Heart left ventricle (tissue), 16 donors: Measurements from ENCODE around the gene ZBTB9. TPM values are rescaled to one million over a fixed set of nuclear protein-coding genes. Genes with fewer than 3 reads are reported as not detected.

Source experiments
- ATAC-seq, 4 donors: fragments of 200-7000 bp; cut with Tn5 transposase; one replicate each; pipeline ENCODE4 v1.9.1; 2020 to 2022; ENCODE audit warnings: moderate library complexity in 4 of 4, mild to moderate bottlenecking in 3 of 4, moderate number of reproducible peaks in 1 of 4
- DNase-seq, 5 donors: peaks; one replicate each; pipeline ENCODE4 v3.0.0-alpha.2; 2020
- H3K27ac ChIP-seq, 12 donors: fragments of 200-600 bp; sonication (generic) in 4 of 12; one replicate each; pipeline versions ENCODE4 v1.5.0 to v1.8.0; 2016 to 2022; ENCODE audit warnings: mild to moderate bottlenecking in 2 of 12
- H3K27me3 ChIP-seq, 9 donors: fragments of 200-600 bp; sonication (generic) in 2 of 9; one replicate each; pipeline versions ENCODE4 v1.5.1 to v1.8.0; 2016 to 2022; ENCODE audit warnings: mild to moderate bottlenecking in 3 of 9
- H3K36me3 ChIP-seq, 9 donors: fragments of 200-600 bp; sonication (generic) in 2 of 9; one replicate each; pipeline versions ENCODE4 v1.5.0 to v1.8.0; 2018 to 2022; ENCODE audit warnings: mild to moderate bottlenecking in 2 of 9
- H3K4me1 ChIP-seq, 12 donors: fragments of 200-600 bp; sonication (generic) in 4 of 12; one replicate each; pipeline versions ENCODE4 v1.5.0 to v1.8.0; 2016 to 2022; ENCODE audit warnings: mild to moderate bottlenecking in 3 of 12
- H3K4me3 ChIP-seq, 12 donors: fragments of 200-600 bp; sonication (generic) in 4 of 12; one replicate each; pipeline versions ENCODE4 v1.5.0 to v1.8.0; 2017 to 2022; ENCODE audit warnings: mild to moderate bottlenecking in 9 of 12, moderate library complexity in 4 of 12
- H3K9me3 ChIP-seq, 12 donors: fragments of 200-600 bp; sonication (generic) in 4 of 12; one replicate each; pipeline versions ENCODE4 v1.5.0 to v1.8.0; 2016 to 2022; ENCODE audit warnings: mild to moderate bottlenecking in 1 of 12
- POLR2A ChIP-seq, 2 donors: fragments of 450-650 bp; IDR thresholded peaks; one replicate each; pipeline ENCODE4 v1.6.1; 2017; ENCODE audit warnings: antibody characterized with exemption in 2 of 2, mild to moderate bottlenecking in 2 of 2, moderate library complexity in 2 of 2
- WGBS, 4 donors: extraction: QIAGEN DNeasy Blood & Tissue Kit in 2 of 4; methylation state at CpG; one replicate each; pipeline versions ENCODE4 v1.1.5 to v1.1.7; 2013 to 2018; 5-methylcytosine and 5-hydroxymethylcytosine counted together
- intact Hi-C, 10 donors: fragments of 100-400 bp; cut with DNase I; formaldehyde crosslinking; loops; one replicate each; pipeline versions ENCODE4 v1.11.1 to v1.14.2; 2022
- microRNA-seq, 4 donors: library from miRNA; unstranded; fragments of <30 nt; microRNA quantifications; one replicate each; pipeline versions ENCODE4 to v1.2.0, GENCODE V29; 2017 to 2020
- polyA plus RNA-seq, 2 donors: library from polyadenylated mRNA; stranded (reverse); fragments of 200-250 nt; gene quantifications; one replicate each; pipeline ENCODE4 v1.2.3, GENCODE V29; 2013
- total RNA-seq, 9 donors: library from RNA; depleted of rRNA in 2 of 9; stranded (reverse); fragments of >200 nt in 2 of 9; fragmentation: NEBNext Ultra II Directional in 3 of 9; extraction: Animal tissue kit (Norgen Biotek cat#: 25700) in 3 of 9; gene quantifications; one replicate each; pipeline versions ENCODE4 v1.1.0 to v1.2.4, GENCODE V29; 2016 to 2023
- TF ChIP-seq, protein P1 (sequence below), 12 donors: fragments of 200-600 bp; sonication (generic) in 4 of 12; IDR thresholded peaks; one replicate each; pipeline versions ENCODE4 v1.5.0 to v1.8.0; 2018 to 2022; ENCODE audit warnings: antibody characterized with exemption in 12 of 12, mild to moderate bottlenecking in 5 of 12
- donor health status: ischemic (EF 13 %, LVEDD 7.1; RV severe dilation, severe dysfunction).
- donor health status: healthy with polysubstance abuse.
- donor health status: DM: no; HTN: yes; CAD: no.
- donor health status: DM: no; HTN: no; CAD: no.
- donor health status: ischemic (EF 25% LVEDD 6.9; RV normal size, moderate dysfunction).
- donor health status: ischemic (EF 25% LVEDD 5.7; RV mildly dilated, moderate dysfunction).
- donor health status: healthy.
- donor health status: DM: yes; HTN: yes; CAD: no.
- donor health status: ischemic (EF 35%, LVEDD 5.7; RV mildly dilated, moderate dysfunction).
- donor health status: nonischemic (EF 11% LVEDD 7.7; RV severe dilation, severe dysfunction).
- donor health status: DM: yes; HTN: yes; CAD: no.
- donor health status: PGD.
- donor health status: ischemic (EF 29% LVEDD 5.4; RV normal size, mild dysfunction).
- donor health status: nonischemic (EF 23%, LVEDD 6.1; RV moderate dilation, normal function).

Gene ZBTB9
- total and polyA plus RNA-seq, 11 donors = 2.2 to 6.4 (median 4.7) TPM

DNA sequence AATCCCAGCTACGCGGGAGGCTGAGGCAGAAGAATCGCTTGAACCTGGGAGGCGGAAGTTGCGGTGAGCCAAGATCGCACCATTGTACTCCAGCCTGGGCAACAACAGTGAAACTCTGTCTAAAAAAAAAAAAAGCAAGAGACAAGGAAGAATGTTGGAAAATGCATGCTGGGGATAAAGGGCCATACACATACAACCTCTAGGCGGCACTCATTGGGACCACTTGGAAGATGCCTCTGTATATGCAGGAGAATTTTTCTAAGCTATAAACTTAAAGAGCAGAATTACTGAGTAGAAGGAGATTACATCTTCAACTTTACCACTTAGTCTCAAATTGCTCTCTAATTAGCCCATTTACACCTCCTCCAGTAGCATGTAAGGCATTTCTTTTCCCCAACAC is 42.8 kb downstream of the ZBTB9 start:
- intact Hi-C loops = no loop called here
- no peaks in the 10 kb centered on the region for H3K36me3 ChIP-seq
- DNase-seq (no peak), ATAC-seq (no peak)
- TF ChIP-seq, protein P1, sequence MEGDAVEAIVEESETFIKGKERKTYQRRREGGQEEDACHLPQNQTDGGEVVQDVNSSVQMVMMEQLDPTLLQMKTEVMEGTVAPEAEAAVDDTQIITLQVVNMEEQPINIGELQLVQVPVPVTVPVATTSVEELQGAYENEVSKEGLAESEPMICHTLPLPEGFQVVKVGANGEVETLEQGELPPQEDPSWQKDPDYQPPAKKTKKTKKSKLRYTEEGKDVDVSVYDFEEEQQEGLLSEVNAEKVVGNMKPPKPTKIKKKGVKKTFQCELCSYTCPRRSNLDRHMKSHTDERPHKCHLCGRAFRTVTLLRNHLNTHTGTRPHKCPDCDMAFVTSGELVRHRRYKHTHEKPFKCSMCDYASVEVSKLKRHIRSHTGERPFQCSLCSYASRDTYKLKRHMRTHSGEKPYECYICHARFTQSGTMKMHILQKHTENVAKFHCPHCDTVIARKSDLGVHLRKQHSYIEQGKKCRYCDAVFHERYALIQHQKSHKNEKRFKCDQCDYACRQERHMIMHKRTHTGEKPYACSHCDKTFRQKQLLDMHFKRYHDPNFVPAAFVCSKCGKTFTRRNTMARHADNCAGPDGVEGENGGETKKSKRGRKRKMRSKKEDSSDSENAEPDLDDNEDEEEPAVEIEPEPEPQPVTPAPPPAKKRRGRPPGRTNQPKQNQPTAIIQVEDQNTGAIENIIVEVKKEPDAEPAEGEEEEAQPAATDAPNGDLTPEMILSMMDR (IDR thresholded peaks at IDR 0.05) = no peak
- TF ChIP-seq POLR2A (IDR thresholded peaks at IDR 0.05) = no peak
- H3K27me3 ChIP-seq = no peaks in the 10 kb centered on the region
- no peak overlapping the region for H3K27ac ChIP-seq
- H3K9me3 ChIP-seq = no peaks in the 10 kb centered on the region
- 86 to 99% (median 98%) methylated on average over 7 of the region's 7 CpGs for WGBS, 4 donors
- H3K4me3 ChIP-seq = no peak overlapping the region
- H3K4me1 ChIP-seq = no peaks in the 10 kb centered on the region

DNA sequence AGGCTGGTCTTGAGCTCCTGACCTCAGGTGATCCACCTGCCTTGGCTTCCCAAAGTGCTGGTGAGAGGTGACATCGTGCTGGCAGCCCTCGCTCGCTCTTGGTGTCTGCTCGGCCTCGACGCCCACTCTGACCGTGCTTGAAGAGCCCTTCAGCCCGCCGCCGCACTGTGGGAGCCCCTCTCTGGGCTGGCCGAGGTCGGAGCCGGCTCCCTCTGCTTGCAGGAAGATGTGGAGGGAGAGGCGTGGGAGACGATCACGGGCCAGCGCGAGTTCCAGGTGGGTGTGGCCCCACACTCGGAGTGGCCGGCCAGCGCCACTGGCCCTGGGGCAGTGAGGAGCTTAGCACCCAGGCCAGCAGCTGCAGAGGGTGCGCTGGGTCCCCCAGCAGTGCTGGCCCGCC is 48.1 kb downstream of the ZBTB9 start:
- Histone ChIP-seq H3K27ac (no peak overlapping the region), H3K9me3 (peaks cover 0 to 6% (median 0%) of the 10 kb centered on the region in 12 donors), H3K4me3 (no peak overlapping the region), H3K27me3 (no peaks in the 10 kb centered on the region), H3K4me1 (peaks cover 0 to 8% (median 0%) of the 10 kb centered on the region in 12 donors), H3K36me3 (no peaks in the 10 kb centered on the region)
- no peak for ATAC-seq
- no peak for DNase-seq
- intact Hi-C loops = no loop called here
- TF ChIP-seq POLR2A (IDR thresholded peaks at IDR 0.05) = no peak
- TF ChIP-seq, protein P1 (IDR thresholded peaks at IDR 0.05) = no peak
- 91 to 92% (median 92%) methylated on average over 5 to 23 of the region's 23 CpGs for WGBS, 4 donors

DNA sequence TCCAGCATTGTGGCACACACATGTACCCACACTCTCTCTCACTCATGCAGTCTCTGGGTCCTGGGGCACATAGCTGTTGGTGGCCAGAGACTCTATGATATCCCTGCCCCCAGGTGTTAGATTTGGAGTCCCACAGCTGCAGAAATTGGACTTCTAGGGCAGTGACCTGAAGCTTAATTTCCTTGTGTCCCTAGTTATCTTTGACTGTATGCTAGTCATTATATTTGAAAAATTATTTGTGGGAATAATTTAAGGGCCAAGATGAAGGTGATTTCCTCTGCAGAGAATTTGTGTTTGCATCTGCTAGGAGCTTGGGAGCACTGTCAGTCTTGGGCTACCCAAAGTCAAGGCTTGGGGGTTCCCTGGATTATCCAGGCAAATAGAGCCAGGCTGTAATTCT is 50.1 kb downstream of the ZBTB9 start:
- TF ChIP-seq, protein P1 (IDR thresholded peaks at IDR 0.05) = no peak
- TF ChIP-seq POLR2A (IDR thresholded peaks at IDR 0.05) = no peak
- intact Hi-C loops = no loop called here
- ATAC-seq = no peak
- peaks cover 0 to 17% (median 2%) of the 10 kb centered on the region in 12 donors for H3K4me1 ChIP-seq
- H3K9me3 ChIP-seq = peaks cover 0 to 6% (median 0%) of the 10 kb centered on the region in 12 donors
- no peak for DNase-seq
- H3K4me3 ChIP-seq = no peak overlapping the region
- H3K36me3 ChIP-seq = no peaks in the 10 kb centered on the region
- H3K27ac ChIP-seq = no peak overlapping the region
- no peaks in the 10 kb centered on the region for H3K27me3 ChIP-seq

DNA sequence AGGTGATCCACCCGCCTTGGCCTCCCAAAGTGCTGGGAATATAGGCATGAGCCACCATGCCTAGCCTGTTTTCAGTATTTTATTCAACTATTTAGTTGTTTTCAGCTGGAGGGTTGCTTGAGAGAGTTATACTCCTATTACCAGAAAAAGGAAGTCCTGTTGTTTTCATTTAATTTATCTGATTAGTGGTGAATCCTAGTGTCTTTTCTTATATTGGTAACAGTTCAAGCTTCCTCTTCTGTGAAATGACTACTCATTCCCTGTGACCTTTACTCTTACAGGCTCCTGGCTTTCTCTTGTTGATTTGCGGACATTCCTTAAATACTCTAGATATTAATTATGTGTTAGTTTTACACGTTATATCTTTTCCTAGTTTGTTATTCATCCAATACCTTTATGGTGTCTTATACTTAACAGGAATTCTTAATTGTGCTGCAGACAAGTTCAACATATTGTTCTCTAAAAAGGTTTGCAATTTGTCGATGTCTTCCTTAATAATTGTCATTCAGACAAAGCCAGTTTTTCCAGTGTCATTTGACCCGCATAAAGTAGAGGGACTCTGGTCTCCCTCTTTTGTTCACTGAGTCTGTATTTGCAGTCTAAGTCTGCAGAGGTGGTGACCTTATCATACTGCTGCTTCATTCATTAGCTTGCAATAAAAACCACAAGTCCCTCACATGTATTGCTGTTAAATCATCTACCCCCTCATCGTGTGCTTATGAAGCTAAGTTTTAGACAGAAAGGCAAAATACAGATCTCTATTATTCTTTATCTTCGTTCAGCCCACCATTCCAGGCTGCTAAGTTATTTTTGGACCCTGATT is 51.4 kb downstream of the ZBTB9 start:
- TF ChIP-seq POLR2A (IDR thresholded peaks at IDR 0.05) = no peak
- TF ChIP-seq, protein P1 (IDR thresholded peaks at IDR 0.05) = no peak
- 54 to 61% (median 58%) methylated on average over 7 of the region's 7 CpGs for WGBS, 4 donors
- no peak for DNase-seq
- ATAC-seq = no peak
- H3K9me3 ChIP-seq = peaks cover 0 to 6% (median 0%) of the 10 kb centered on the region in 12 donors
- no peak overlapping the region for H3K4me3 ChIP-seq
- H3K27ac ChIP-seq = no peak overlapping the region
- intact Hi-C loops = no loop called here
- H3K27me3 ChIP-seq = no peaks in the 10 kb centered on the region
- no peaks in the 10 kb centered on the region for H3K36me3 ChIP-seq
- peaks cover 0 to 17% (median 2%) of the 10 kb centered on the region in 12 donors for H3K4me1 ChIP-seq

Small RNA genes lying within 50 kb of the gene (microRNA-seq; reads per million reads assigned to microRNA genes)
- gene MIR5004 = 0 to 0.21 (median 0.03) reads per million in 4 donors

Other genes with a start within 250 kb of the ZBTB9 start
- gene HSD17B8, start 249.9 kb upstream of the ZBTB9 start, total RNA-seq = 10 to 100 TPM; 15.8 to 31.7 (median 18.8) TPM
- 10 to 100 TPM; 16.7 to 17.9 TPM for gene HSD17B8, start 249.9 kb upstream of the ZBTB9 start, polyA plus RNA-seq
- 10 to 100 TPM in 8 of 9 donors, 1 to 10 TPM in 1; 8.4 to 32.2 (median 27.3) TPM for gene RING1, start 246.1 kb upstream of the ZBTB9 start, total RNA-seq
- 10 to 100 TPM; 26.2 to 36.9 TPM for gene RING1, start 246.1 kb upstream of the ZBTB9 start, polyA plus RNA-seq
- gene VPS52, start 182.7 kb upstream of the ZBTB9 start, total RNA-seq = 10 to 100 TPM; 26.4 to 47.0 (median 34.2) TPM
- gene VPS52, start 182.7 kb upstream of the ZBTB9 start, polyA plus RNA-seq = 10 to 100 TPM; 25.1 to 33.0 TPM
- gene RPS18, start 182.5 kb upstream of the ZBTB9 start, total RNA-seq = 1,000 to 10,000 TPM in 4 of 9 donors, 100 to 1,000 TPM in 5; 685 to 1,292 (median 971) TPM
- 1,000 to 10,000 TPM; 2,229 to 3,458 TPM for gene RPS18, start 182.5 kb upstream of the ZBTB9 start, polyA plus RNA-seq
- 10 to 100 TPM in 2 of 9 donors, 1 to 10 TPM in 7; 7.3 to 13.8 (median 9.1) TPM for gene B3GALT4, start 177.5 kb upstream of the ZBTB9 start, total RNA-seq
- 1 to 10 TPM; 7.4 to 8.7 TPM for gene B3GALT4, start 177.5 kb upstream of the ZBTB9 start, polyA plus RNA-seq
- 10 to 100 TPM; 12.2 to 39.5 (median 21.4) TPM for gene WDR46, start 165.3 kb upstream of the ZBTB9 start, total RNA-seq
- 10 to 100 TPM; 20.8 to 41.0 TPM for gene WDR46, start 165.3 kb upstream of the ZBTB9 start, polyA plus RNA-seq
- gene PFDN6, start 165.0 kb upstream of the ZBTB9 start, total RNA-seq = 10 to 100 TPM; 29.2 to 62.2 (median 43.2) TPM
- gene PFDN6, start 165.0 kb upstream of the ZBTB9 start, polyA plus RNA-seq = 100 to 1,000 TPM; 243 to 287 TPM
- gene RGL2, start 155.6 kb upstream of the ZBTB9 start, total RNA-seq = 10 to 100 TPM; 39.3 to 61.1 (median 48.4) TPM
- 10 to 100 TPM; 34.9 to 67.8 TPM for gene RGL2, start 155.6 kb upstream of the ZBTB9 start, polyA plus RNA-seq
- 100 to 1,000 TPM in 5 of 9 donors, 10 to 100 TPM in 4; 51.6 to 248 (median 107) TPM for gene TAPBP, start 140.5 kb upstream of the ZBTB9 start, total RNA-seq
- gene TAPBP, start 140.5 kb upstream of the ZBTB9 start, polyA plus RNA-seq = 10 to 100 TPM; 28.3 to 36.9 TPM
- 10 to 100 TPM; 10.9 to 22.1 (median 14.0) TPM for gene ZBTB22, start 136.8 kb upstream of the ZBTB9 start, total RNA-seq
- gene ZBTB22, start 136.8 kb upstream of the ZBTB9 start, polyA plus RNA-seq = 10 to 100 TPM in 1 of 2 donors, 1 to 10 TPM in 1; 7.5 to 15.5 TPM
- gene DAXX, start 131.6 kb upstream of the ZBTB9 start, total RNA-seq = 10 to 100 TPM; 15.6 to 46.4 (median 18.7) TPM
- gene DAXX, start 131.6 kb upstream of the ZBTB9 start, polyA plus RNA-seq = 10 to 100 TPM; 13.8 to 30.8 TPM
- 1 to 10 TPM in 3 of 9 donors, under 1 TPM in 3, not detected in 3; 0.39 to 7.0 (median 1.0) TPM for gene KIFC1, start 62.8 kb upstream of the ZBTB9 start, total RNA-seq
- gene KIFC1, start 62.8 kb upstream of the ZBTB9 start, polyA plus RNA-seq = under 1 TPM; 0.04 to 0.30 TPM
- gene PHF1, start 43.6 kb upstream of the ZBTB9 start, total RNA-seq = 10 to 100 TPM; 43.0 to 82.1 (median 47.3) TPM
- 10 to 100 TPM; 54.0 to 77.0 TPM for gene PHF1, start 43.6 kb upstream of the ZBTB9 start, polyA plus RNA-seq
- 100 to 1,000 TPM in 8 of 9 donors, 10 to 100 TPM in 1; 99.3 to 142 (median 120) TPM for gene CUTA, start 36.5 kb upstream of the ZBTB9 start, total RNA-seq
- gene CUTA, start 36.5 kb upstream of the ZBTB9 start, polyA plus RNA-seq = 100 to 1,000 TPM; 139 to 142 TPM
- 1 to 10 TPM; 2.4 to 9.9 (median 4.4) TPM for gene SYNGAP1, start 34.5 kb upstream of the ZBTB9 start, total RNA-seq
- gene SYNGAP1, start 34.5 kb upstream of the ZBTB9 start, polyA plus RNA-seq = 1 to 10 TPM; 5.0 to 5.8 TPM
- 10 to 100 TPM; 13.9 to 33.4 (median 18.9) TPM for gene BAK1, start 125.7 kb downstream of the ZBTB9 start, total RNA-seq
- gene BAK1, start 125.7 kb downstream of the ZBTB9 start, polyA plus RNA-seq = 10 to 100 TPM; 18.1 to 55.3 TPM
- 10 to 100 TPM in 2 of 9 donors, 1 to 10 TPM in 7; 4.8 to 33.5 (median 7.8) TPM for gene ITPR3, start 166.7 kb downstream of the ZBTB9 start, total RNA-seq
- gene ITPR3, start 166.7 kb downstream of the ZBTB9 start, polyA plus RNA-seq = 1 to 10 TPM; 6.1 to 8.9 TPM